Kidney epithelial cell (primary cell): Measurements from ENCODE around the gene CETP. TPM values are rescaled to one million over a fixed set of nuclear protein-coding genes. Genes with fewer than 3 reads are reported as not detected.

ENCODE experiments used
- DNase-seq: peaks from one replicate; pipeline ENCODE4 v3.0.0-alpha.2; 2010; ENCODE audit warnings: low read depth
- H3K27me3 ChIP-seq: 2 replicates; pipeline ENCODE4 v1.6.0; 2011; ENCODE audit warnings: low read length; ENCODE audit not compliant: control insufficient read depth, insufficient read depth
- H3K36me3 ChIP-seq: 2 replicates; pipeline ENCODE4 v1.5.1; 2011; ENCODE audit warnings: low read length; ENCODE audit not compliant: control insufficient read depth, insufficient read depth
- H3K4me3 ChIP-seq: 2 replicates; pipeline ENCODE4 v1.5.1; 2011; ENCODE audit warnings: low read depth, mild to moderate bottlenecking, control low read depth, low read length
- CTCF ChIP-seq: IDR thresholded peaks from 2 replicates; pipeline ENCODE4 v1.5.1; 2011; ENCODE audit warnings: mild to moderate bottlenecking, moderate library complexity, low read length, control low read depth, inconsistent platforms; ENCODE audit not compliant: insufficient read depth, poor library complexity, severe bottlenecking
- total RNA-seq: library from RNA; depleted of rRNA; stranded (reverse); fragments of >200 nt; gene quantifications from 2 replicates; pipeline ENCODE4 v1.2.3, GENCODE V29; 2015

The CETP gene
- total RNA-seq, 1 donor from 2014 or later, result not detected

GRCh38 chr16:56995136-56995805 is 33.5 kb downstream of the CETP start:
- Histone ChIP-seq H3K36me3 (no peaks in the 10 kb centered on the region), H3K27me3 (no peaks in the 10 kb centered on the region), H3K4me3 (no peak overlapping the region)
- DNase-seq, result no peak
- no peak for TF ChIP-seq CTCF

GRCh38 chr16:56997264-56997663 is 35.5 kb downstream of the CETP start:
- Histone ChIP-seq H3K4me3 (no peak overlapping the region), H3K36me3 (no peaks in the 10 kb centered on the region), H3K27me3 (no peaks in the 10 kb centered on the region)
- no peak for DNase-seq
- no peak for TF ChIP-seq CTCF

GRCh38 chr16:56997931-56998330 is 36.2 kb downstream of the CETP start:
- TF ChIP-seq CTCF, result no peak
- Histone ChIP-seq H3K4me3 (no peak overlapping the region), H3K27me3 (no peaks in the 10 kb centered on the region)

GRCh38 chr16:56998352-56998751 is 36.6 kb downstream of the CETP start:
- no peak overlapping the region for H3K4me3 ChIP-seq
- TF ChIP-seq CTCF, result no peak
- DNase-seq, result no peak
- no peaks in the 10 kb centered on the region for H3K36me3 ChIP-seq
- H3K27me3 ChIP-seq, result no peaks in the 10 kb centered on the region

More at GRCh38 chr16:56997931-56998330, 36.2 kb downstream of the CETP start:
- no peak for DNase-seq
- H3K36me3 ChIP-seq, result no peaks in the 10 kb centered on the region

- H3K36me3 ChIP-seq, result no peaks in the 10 kb centered on the region
- no peak for DNase-seq
- no peaks in the 10 kb centered on the region for H3K27me3 ChIP-seq
- no peak for TF ChIP-seq CTCF
- H3K4me3 ChIP-seq, result no peak overlapping the region
Measured at GRCh38 chr16:56998861-56999260, 37.1 kb downstream of the CETP start.
